HepG2 (cell line): ENCODE measurements around the gene MCEE. TPM values are rescaled to one million over a fixed set of nuclear protein-coding genes. Genes with fewer than 3 reads are reported as not detected.

ENCODE experiments used
- AFF4 ChIP-seq: sonication (generic); formaldehyde crosslinking; IDR thresholded peaks from 2 replicates; pipeline ENCODE4 v1.4.0; 2020; ENCODE audit warnings: missing genetic modification reagents
- CCAR2 ChIP-seq: fragments of 200-400 bp; formaldehyde crosslinking; optimal IDR thresholded peaks from 2 replicates; pipeline ENCODE3; 2018; ENCODE audit warnings: low read depth, mild to moderate bottlenecking, low read length, moderate library complexity
- EEA1 ChIP-seq: sonication (generic); formaldehyde crosslinking; IDR thresholded peaks from 2 replicates; pipeline ENCODE4 v1.5.1; 2020; ENCODE audit warnings: mild to moderate bottlenecking, missing genetic modification reagents, borderline replicate concordance
- HMGXB4 ChIP-seq, 2 experiments: sonication (generic) in 1 of 2; formaldehyde crosslinking in 1 of 2; IDR thresholded peaks; 2 replicates each; pipeline versions ENCODE4 v1.4.0 to v1.6.1; 2018 to 2020; ENCODE audit warnings: missing genetic modification reagents in 2 of 2, borderline replicate concordance in 1 of 2, low read depth in 1 of 2, mild to moderate bottlenecking in 1 of 2, missing biosample characterization in 1 of 2
- KDM5B ChIP-seq: sonication (generic); formaldehyde crosslinking; IDR thresholded peaks from 2 replicates; pipeline ENCODE4 v1.4.0; 2020; ENCODE audit warnings: missing genetic modification reagents, mild to moderate bottlenecking, borderline replicate concordance
- POLR2AphosphoS2 ChIP-seq: IDR thresholded peaks from 2 replicates; pipeline ENCODE4 v1.6.1; 2011; ENCODE audit warnings: low read depth, low read length, improper control_type of control experiment
- TIGD3 ChIP-seq: sonication (generic); formaldehyde crosslinking; IDR thresholded peaks from 2 replicates; pipeline ENCODE4 v1.5.1; 2020; ENCODE audit warnings: mild to moderate bottlenecking, missing genetic modification reagents, borderline replicate concordance
- ZBTB7B ChIP-seq: sonication (generic); formaldehyde crosslinking; IDR thresholded peaks from 2 replicates; pipeline ENCODE4 v1.4.0; 2020; ENCODE audit warnings: missing genetic modification reagents
- ZNF790 ChIP-seq: sonication (generic); formaldehyde crosslinking; IDR thresholded peaks from 2 replicates; pipeline ENCODE4 v1.8.0; 2022; ENCODE audit warnings: missing genetic modification reagents, mild to moderate bottlenecking, borderline replicate concordance
- ZNF83 ChIP-seq: sonication (generic); formaldehyde crosslinking; IDR thresholded peaks from 2 replicates; pipeline ENCODE4 v1.4.0; 2020; ENCODE audit warnings: missing genetic modification reagents, mild to moderate bottlenecking, borderline replicate concordance
- polyA plus RNA-seq, 8 experiments: library from polyadenylated mRNA; depleted of rRNA in 3 of 8; stranded (reverse) in 7 of 8; unstranded in 1 of 8; fragments of >200 nt; fragmentation: Illumina TruSeq in 4 of 8; extraction: Trizol in 4 of 8; gene quantifications; 2 replicates each; pipeline versions ENCODE4 v1.2.1 to v1.2.3, GENCODE V29; 2011 to 2016; ENCODE audit warnings: low read depth in 4 of 8, missing spikeins in 1 of 8, mixed read lengths in 1 of 8; ENCODE audit not compliant: insufficient read depth in 1 of 8
- total RNA-seq, 5 experiments: library from RNA; depleted of rRNA; stranded (reverse); fragments of >200 nt; fragmentation: Illumina TruSeq; extraction: Trizol; gene quantifications; 2 replicates each; pipeline ENCODE4 v1.2.3, GENCODE V29; 2016; ENCODE audit warnings: low read depth in 1 of 5
- TF ChIP-seq, protein P1 (sequence below): sonication (generic); formaldehyde crosslinking; IDR thresholded peaks from 2 replicates; pipeline ENCODE4 v1.5.0; 2020; ENCODE audit warnings: missing genetic modification reagents
- TF ChIP-seq, protein P2 (sequence below): sonication (generic); formaldehyde crosslinking; IDR thresholded peaks from 2 replicates; pipeline ENCODE4 v1.4.0; 2020; ENCODE audit warnings: missing genetic modification reagents, mild to moderate bottlenecking, borderline replicate concordance
- TF ChIP-seq, protein P3 (sequence below): sonication (generic); formaldehyde crosslinking; IDR thresholded peaks from 2 replicates; pipeline ENCODE4 v1.8.0; 2022; ENCODE audit warnings: missing genetic modification reagents, mild to moderate bottlenecking, inconsistent platforms, borderline replicate concordance

Gene MCEE
- total and polyA plus RNA-seq, 2 of the 13 experiments (the other 11 are each of a cell fraction or from before 2014, with no cell fraction given), result 32.0 to 66.9 TPM

- TF ChIP-seq ZBTB7B (CRISPR knock-in tag) (peak; percentile 63; the same call in 1 of the 2 replicates), ZNF83 (CRISPR knock-in tag) (peak; percentile 93), CCAR2 (no peak), HMGXB4 (CRISPR knock-in tag; IDR thresholded peaks at IDR 0.05; ENCODE audit: borderline replicate concordance in 1 of 2, low read depth in 1 of 2) (peak; percentile 82 to 87; a peak in 3 of 4 replicates), ZNF790 (CRISPR knock-in tag) (peak; percentile 92; the same call in 1 of the 2 replicates), TIGD3 (CRISPR knock-in tag) (peak; percentile 98), EEA1 (peak; percentile 83; the same call in 1 of the 2 replicates), KDM5B (CRISPR knock-in tag) (peak; percentile 97), AFF4 (CRISPR knock-in tag) (peak; percentile 86; the same call in 1 of the 2 replicates), POLR2AphosphoS2 (peak; percentile 88; the same call in 1 of the 2 replicates)
- TF ChIP-seq, protein P1, sequence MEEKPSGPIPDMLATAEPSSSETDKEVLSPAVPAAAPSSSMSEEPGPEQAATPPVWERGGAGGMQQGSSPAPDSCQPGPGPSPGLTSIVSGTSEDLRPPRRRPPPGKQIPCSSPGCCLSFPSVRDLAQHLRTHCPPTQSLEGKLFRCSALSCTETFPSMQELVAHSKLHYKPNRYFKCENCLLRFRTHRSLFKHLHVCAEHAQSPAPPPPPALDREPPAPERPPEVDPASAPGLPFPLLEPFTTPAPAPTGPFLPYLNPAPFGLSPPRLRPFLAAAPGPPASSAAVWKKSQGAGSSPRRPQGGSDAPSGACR (CRISPR knock-in tag), result peak; percentile 97
- TF ChIP-seq, protein P2, sequence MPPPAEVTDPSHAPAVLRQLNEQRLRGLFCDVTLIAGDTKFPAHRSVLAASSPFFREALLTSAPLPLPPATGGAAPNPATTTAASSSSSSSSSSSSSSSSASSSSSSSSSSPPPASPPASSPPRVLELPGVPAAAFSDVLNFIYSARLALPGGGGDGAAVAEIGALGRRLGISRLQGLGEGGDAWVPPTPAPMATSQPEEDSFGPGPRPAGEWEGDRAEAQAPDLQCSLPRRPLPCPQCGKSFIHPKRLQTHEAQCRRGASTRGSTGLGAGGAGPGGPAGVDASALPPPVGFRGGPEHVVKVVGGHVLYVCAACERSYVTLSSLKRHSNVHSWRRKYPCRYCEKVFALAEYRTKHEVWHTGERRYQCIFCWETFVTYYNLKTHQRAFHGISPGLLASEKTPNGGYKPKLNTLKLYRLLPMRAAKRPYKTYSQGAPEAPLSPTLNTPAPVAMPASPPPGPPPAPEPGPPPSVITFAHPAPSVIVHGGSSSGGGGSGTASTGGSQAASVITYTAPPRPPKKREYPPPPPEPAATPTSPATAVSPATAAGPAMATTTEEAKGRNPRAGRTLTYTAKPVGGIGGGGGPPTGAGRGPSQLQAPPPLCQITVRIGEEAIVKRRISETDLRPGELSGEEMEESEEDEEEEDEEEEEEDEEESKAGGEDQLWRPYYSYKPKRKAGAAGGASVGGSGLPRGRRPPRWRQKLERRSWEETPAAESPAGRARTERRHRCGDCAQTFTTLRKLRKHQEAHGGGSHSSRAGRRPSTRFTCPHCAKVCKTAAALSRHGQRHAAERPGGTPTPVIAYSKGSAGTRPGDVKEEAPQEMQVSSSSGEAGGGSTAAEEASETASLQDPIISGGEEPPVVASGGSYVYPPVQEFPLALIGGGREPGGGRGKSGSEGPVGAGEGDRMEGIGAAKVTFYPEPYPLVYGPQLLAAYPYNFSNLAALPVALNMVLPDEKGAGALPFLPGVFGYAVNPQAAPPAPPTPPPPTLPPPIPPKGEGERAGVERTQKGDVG (CRISPR knock-in tag), result peak; percentile 85; the same call in 1 of the 2 replicates
- TF ChIP-seq, protein P3, sequence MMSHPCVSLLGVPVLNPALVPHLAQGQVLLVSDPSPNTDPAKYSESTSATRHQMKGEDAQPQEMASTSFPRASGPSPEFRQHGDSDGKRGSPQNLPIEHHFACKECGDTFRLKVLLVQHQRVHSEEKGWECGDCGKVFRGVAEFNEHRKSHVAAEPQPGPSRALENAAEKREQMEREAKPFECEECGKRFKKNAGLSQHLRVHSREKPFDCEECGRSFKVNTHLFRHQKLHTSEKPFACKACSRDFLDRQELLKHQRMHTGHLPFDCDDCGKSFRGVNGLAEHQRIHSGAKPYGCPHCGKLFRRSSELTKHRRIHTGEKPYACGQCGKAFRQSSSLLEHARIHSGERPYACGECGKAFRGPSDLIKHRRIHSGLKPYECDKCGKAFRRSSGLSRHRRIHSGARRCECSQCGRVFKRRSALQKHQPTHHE, result peak; percentile 98; the same call in 1 of the 2 replicates
These were observed 61.6 kb downstream of the MCEE start, which contains the start of gene NAGK (continued) for GRCh38 chr2:71068218-71069035.
